Measurements from ENCODE around the gene NTM.

DNA sequence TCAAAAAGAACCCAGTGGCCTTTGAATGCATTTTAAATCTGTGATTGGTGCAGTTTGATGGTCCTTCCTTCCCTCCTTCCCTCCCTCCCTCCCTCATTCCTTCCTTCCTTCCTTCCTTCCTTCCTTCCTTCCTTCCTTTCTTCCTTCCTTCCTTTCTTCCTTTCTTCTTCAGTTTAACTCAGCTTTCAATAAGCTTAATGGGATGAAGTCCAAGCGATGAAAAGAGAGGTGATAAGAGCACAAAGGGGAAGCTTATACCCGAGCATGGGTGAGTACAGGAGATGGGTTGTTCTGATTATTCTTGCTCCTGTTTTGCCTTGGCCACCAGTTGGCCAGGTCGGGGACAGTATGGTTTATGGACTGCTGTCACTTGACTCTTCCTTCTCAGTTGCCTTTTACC, 605.6 kb downstream of the NTM start:
- TF ChIP-seq CTCF (IDR thresholded peaks at IDR 0.05) (no peak), EP300 (IDR thresholded peaks at IDR 0.05) (no peak), POLR2A (IDR thresholded peaks at IDR 0.05) (no peak)
